ENCODE data around the gene ZNF595.

DNA sequence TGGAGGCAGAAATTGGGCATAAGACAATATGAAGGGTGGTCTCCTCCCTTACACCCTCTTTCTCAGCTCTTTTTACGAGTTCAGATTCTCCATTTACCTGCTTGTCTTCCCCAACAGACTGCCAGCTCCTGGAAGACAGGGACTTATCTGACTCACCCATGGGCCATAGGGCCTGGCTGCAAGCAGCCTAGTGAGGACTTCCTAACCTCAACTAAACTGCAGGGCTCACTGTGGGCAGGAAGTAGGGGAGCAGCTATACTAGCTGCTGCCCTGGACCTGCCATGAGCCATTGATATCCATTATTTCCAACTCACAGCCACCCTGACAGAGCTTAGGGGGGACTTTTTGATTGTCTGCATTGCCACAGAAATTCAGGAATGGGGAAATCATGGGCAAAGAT is 59.6 kb downstream of the ZNF595 start:
- TF ChIP-seq ZNF274 (IDR thresholded peaks at IDR 0.05; ENCODE audit: low read depth, low read length) = no peak
- TF ChIP-seq YY1 (IDR thresholded peaks at IDR 0.05; ENCODE audit: insufficient read depth, insufficient read length) = no peak
